ENCODE measurements around the gene C16orf54. TPM values are rescaled to one million over a fixed set of nuclear protein-coding genes. Genes with fewer than 3 reads are reported as not detected.
"Not testable (repeated sequence)": the region's sequence is repeated elsewhere in the genome, so short reads cannot be mapped to it uniquely, and the experiment has no call there.

Gene C16orf54
- total RNA-seq, 1 donor from 2014 or later = not detected

DNA sequence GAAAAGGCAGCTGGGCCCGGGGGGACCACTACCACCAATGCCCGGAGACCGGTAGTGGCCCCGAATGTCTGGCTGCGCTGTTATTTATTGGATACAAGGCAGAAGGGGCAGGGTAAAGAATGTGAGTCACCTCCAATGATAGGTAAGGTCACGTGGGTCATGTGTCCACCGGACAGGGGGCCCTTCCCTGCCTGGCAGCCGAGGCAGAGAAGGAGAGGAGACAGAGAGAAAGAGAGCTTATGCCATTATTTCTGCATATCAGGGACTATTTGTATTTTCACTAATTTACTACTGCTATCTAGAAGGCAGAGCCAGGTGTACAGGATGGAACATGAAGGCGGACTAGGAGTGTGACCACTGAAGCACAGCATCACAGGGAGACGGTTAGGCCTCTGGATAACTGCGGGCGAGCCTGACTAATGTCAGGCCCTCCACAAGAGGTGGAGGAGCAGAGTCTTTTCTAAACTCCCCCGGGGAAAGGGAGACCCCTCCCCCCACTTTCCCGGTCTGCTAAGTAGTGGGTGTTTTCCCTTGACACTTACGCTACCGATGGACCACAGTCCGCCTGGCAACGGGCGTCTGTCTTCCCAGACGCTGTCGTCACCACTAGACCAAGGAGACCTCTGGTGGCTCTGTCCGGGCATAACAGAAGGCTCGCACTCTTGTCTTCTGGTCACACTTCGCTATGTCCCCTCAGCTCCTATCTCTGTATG lies 24.5 kb downstream of the C16orf54 start:
- TF ChIP-seq, protein P1, sequence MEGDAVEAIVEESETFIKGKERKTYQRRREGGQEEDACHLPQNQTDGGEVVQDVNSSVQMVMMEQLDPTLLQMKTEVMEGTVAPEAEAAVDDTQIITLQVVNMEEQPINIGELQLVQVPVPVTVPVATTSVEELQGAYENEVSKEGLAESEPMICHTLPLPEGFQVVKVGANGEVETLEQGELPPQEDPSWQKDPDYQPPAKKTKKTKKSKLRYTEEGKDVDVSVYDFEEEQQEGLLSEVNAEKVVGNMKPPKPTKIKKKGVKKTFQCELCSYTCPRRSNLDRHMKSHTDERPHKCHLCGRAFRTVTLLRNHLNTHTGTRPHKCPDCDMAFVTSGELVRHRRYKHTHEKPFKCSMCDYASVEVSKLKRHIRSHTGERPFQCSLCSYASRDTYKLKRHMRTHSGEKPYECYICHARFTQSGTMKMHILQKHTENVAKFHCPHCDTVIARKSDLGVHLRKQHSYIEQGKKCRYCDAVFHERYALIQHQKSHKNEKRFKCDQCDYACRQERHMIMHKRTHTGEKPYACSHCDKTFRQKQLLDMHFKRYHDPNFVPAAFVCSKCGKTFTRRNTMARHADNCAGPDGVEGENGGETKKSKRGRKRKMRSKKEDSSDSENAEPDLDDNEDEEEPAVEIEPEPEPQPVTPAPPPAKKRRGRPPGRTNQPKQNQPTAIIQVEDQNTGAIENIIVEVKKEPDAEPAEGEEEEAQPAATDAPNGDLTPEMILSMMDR (conservative IDR thresholded peaks at IDR 0.05; ENCODE audit: low read depth, low read length) = peak; percentile 66
- not testable (repeated sequence) for DNase-seq (ENCODE audit: low read depth)

DNA sequence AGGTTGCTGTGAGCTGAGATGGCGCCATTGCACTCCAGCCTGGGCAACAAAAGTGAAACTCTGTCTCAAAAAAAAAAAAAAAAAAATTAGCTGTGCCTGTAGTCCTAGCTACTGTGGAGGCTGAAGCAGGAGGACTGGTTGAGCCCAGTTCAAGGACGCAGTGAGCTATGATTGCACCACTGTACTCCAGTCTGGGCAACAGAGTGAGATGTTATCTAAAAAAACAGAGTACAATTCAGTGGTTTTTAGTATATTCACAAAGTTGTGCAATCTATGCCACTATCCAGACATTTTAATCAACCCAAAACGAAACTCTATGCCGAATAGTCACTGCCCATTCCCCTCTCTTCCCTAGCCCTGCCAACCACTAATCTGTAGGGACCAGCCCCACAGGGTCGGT lies 25.1 kb downstream of the C16orf54 start:
- DNase-seq (ENCODE audit: low read depth) = no peak
- H3K4me3 ChIP-seq (ENCODE audit: low read depth, low read length) = no peak overlapping the region
- TF ChIP-seq, protein P1 (conservative IDR thresholded peaks at IDR 0.05; ENCODE audit: low read depth, low read length) = no peak

More for the DNA sequence above, 24.5 kb downstream of the C16orf54 start:
- H3K4me3 ChIP-seq (ENCODE audit: low read depth, low read length) = not testable (repeated sequence)

DNA sequence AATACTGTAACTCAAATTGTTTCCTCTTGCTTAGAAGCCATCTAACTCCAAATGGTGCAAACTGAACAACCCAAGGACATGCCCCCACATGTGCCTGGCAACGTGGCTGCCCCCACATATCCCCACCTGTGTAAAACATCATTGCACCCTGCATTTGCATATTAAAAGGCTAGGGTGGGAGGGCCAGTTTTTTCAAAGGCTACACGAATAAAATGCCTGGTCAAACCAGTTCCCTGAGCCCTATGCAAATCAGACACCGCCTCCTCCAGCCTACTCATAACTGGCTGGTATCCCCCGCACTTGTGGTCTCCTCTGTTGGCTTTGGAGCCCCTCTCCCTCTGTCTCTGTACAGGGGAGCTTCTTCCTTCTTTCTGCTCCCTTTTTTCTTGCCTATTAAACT lies 26.7 kb downstream of the C16orf54 start:
- no peak overlapping the region for H3K4me3 ChIP-seq (ENCODE audit: low read depth, low read length)
- no peak for DNase-seq (ENCODE audit: low read depth)
- TF ChIP-seq, protein P1 (conservative IDR thresholded peaks at IDR 0.05; ENCODE audit: low read depth, low read length) = no peak

DNA sequence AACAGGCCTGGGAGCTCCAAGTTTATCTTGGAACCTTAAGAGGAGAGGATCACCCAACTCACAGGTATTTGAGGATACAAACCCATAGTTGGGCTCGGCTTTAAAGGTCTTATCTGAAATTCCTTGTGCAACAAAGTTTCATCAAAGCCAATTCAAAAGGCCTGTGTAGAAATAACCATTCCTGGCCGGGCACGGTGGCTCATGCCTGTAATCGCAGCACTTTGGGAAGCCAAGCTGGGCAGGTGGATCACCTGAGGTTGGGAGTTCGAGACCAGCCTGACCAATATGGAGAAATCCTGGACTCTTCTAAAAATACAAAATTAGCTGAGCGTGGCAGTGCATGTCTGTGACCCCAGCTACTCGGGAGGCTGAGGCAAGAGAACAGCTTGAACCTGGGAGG lies 28.7 kb downstream of the C16orf54 start:
- no peak for DNase-seq (ENCODE audit: low read depth)
- TF ChIP-seq, protein P1 (conservative IDR thresholded peaks at IDR 0.05; ENCODE audit: low read depth, low read length) = no peak
- no peak overlapping the region for H3K4me3 ChIP-seq (ENCODE audit: low read depth, low read length)

DNA sequence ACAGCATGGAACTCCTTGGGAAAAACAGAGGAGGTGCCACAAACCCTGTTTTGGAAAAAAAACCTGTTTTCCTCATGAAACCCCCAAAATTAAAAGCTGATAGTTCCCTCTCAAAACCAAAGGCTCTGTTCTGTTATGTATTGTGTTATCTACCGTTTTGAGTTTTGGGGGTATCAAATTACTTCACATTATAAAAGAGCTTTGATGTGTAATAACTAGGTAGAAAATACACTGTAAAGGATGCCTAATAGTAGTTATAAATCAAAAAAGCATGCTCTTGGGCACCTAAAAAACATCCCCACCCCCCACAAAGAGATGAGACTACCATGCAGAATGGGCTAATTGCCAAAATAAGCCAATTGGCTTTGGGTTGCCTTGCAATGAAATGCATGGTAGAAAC lies 30.8 kb downstream of the C16orf54 start:
- TF ChIP-seq, protein P1 (conservative IDR thresholded peaks at IDR 0.05; ENCODE audit: low read depth, low read length) = no peak
- no peak overlapping the region for H3K4me3 ChIP-seq (ENCODE audit: low read depth, low read length)
- DNase-seq (ENCODE audit: low read depth) = no peak

DNA sequence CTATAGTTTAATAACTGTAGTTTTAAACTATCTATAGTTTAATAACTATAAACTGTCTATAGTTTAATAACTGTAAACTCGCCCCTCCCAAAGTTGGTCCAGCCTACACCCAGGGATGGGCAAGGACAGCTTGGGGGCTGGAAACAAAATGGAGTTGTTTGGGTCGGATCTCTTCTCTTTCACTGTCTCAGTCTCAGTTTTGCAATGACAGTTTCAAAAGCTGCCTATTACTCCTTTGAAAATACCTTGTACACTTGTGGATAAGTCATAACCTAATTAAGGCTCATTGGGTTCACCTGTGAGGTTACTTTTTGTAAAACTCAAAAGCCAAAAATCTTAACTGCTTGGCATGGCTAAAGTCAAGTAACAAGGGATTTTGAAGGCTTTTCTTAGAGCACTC lies 31.4 kb downstream of the C16orf54 start:
- no peak for DNase-seq (ENCODE audit: low read depth)
- no peak overlapping the region for H3K4me3 ChIP-seq (ENCODE audit: low read depth, low read length)
- TF ChIP-seq, protein P1 (conservative IDR thresholded peaks at IDR 0.05; ENCODE audit: low read depth, low read length) = no peak

DNA sequence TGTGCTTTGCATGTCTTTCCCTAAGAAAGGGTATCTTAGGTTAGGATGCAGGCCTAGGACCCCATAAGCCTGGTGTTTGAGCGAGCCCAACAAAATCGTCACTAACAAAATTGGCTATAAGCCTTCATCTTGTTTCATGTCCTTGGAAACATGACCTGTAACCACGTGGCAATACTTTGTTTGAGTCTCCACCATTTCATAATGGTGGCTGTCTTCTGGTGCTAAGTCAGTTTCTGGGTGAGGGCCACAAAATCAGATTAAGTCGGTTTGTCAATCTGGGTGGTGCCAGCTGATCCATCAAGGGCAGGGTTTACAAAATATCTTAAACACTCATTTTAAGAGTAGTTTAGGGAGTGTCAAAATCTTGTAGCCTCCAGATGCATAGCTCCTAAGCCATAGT lies 33.0 kb downstream of the C16orf54 start:
- DNase-seq (ENCODE audit: low read depth) = no peak

More for the DNA sequence above, 33.0 kb downstream of the C16orf54 start:
- TF ChIP-seq, protein P1 (conservative IDR thresholded peaks at IDR 0.05; ENCODE audit: low read depth, low read length) = no peak
- H3K4me3 ChIP-seq (ENCODE audit: low read depth, low read length) = no peak overlapping the region
